CD14-positive monocyte (primary cell): ENCODE measurements around the gene BORCS5. TPM values are rescaled to one million over a fixed set of nuclear protein-coding genes. Genes with fewer than 3 reads are reported as not detected.
A peak's percentile ranks its signal among the peaks of the same experiment; 100 is the strongest.

ENCODE experiments used
- DNase-seq, 3 donors: peaks; one replicate each; pipeline ENCODE4 v3.0.0-alpha.2; 2011 to 2022
- H2AFZ ChIP-seq: 2 replicates; pipeline ENCODE4 v1.6.0; 2012; ENCODE audit warnings: mild to moderate bottlenecking, low read depth, low read length, inconsistent platforms; ENCODE audit not compliant: insufficient read depth, poor library complexity, severe bottlenecking
- H3K27ac ChIP-seq, 2 donors: 1 replicate in 1 of 2; 2 replicates in 1 of 2; pipeline ENCODE4 v1.5.1; 2012 to 2013; ENCODE audit warnings: low read length in 2 of 2, control low read depth in 1 of 2, inconsistent platforms in 1 of 2, low read depth in 1 of 2, mild to moderate bottlenecking in 1 of 2
- H3K27me3 ChIP-seq, 2 donors: one replicate each; pipeline versions ENCODE4 v1.6.0 to v1.6.1; 2011 to 2013; ENCODE audit warnings: low read length in 2 of 2; ENCODE audit not compliant: control insufficient read depth in 2 of 2, insufficient read depth in 2 of 2
- H3K36me3 ChIP-seq, 2 donors: replicated peaks in 1 of 2; 1 replicate in 1 of 2; 2 replicates in 1 of 2; pipeline versions ENCODE4 v1.5.1 to v1.6.1; 2012 to 2013; ENCODE audit warnings: low read length in 2 of 2, control low read depth in 1 of 2, inconsistent platforms in 1 of 2, mild to moderate bottlenecking in 1 of 2; ENCODE audit not compliant: insufficient read depth in 2 of 2, control insufficient read depth in 1 of 2
- H3K4me1 ChIP-seq, 2 donors: 1 replicate in 1 of 2; 2 replicates in 1 of 2; pipeline versions ENCODE4 v1.5.1 to v1.6.1; 2012 to 2013; ENCODE audit warnings: low read length in 2 of 2, control low read depth in 1 of 2, inconsistent platforms in 1 of 2, mild to moderate bottlenecking in 1 of 2, moderate library complexity in 1 of 2; ENCODE audit not compliant: insufficient read depth in 2 of 2, control insufficient read depth in 1 of 2
- H3K4me2 ChIP-seq: replicated peaks from 2 replicates; pipeline ENCODE3; 2012; ENCODE audit warnings: low read length, moderate library complexity, mild to moderate bottlenecking; ENCODE audit not compliant: poor library complexity, severe bottlenecking; ENCODE audit errors: extremely low read depth
- H3K4me3 ChIP-seq, 3 experiments: fragments of 200-600 bp in 1 of 3; sonication (generic) in 1 of 3; replicated peaks in 1 of 3; 1 replicate in 2 of 3; 2 replicates in 1 of 3; pipeline ENCODE4 v1.5.1; 2011 to 2013; ENCODE audit warnings: low read length in 3 of 3, mild to moderate bottlenecking in 3 of 3, control low read depth in 2 of 3, low read depth in 2 of 3, inconsistent platforms in 1 of 3, moderate library complexity in 1 of 3
- H3K79me2 ChIP-seq: 2 replicates; pipeline ENCODE4 v1.6.0; 2012; ENCODE audit warnings: mild to moderate bottlenecking, control low read depth, inconsistent platforms, low read length, moderate library complexity; ENCODE audit not compliant: insufficient read depth
- H3K9ac ChIP-seq: 2 replicates; pipeline ENCODE4 v1.6.0; 2017; ENCODE audit warnings: low read length, mild to moderate bottlenecking; ENCODE audit not compliant: insufficient read depth, poor library complexity, severe bottlenecking
- H3K9me3 ChIP-seq, 2 donors: replicated peaks in 1 of 2; 1 replicate in 1 of 2; 2 replicates in 1 of 2; pipeline versions ENCODE4 v1.5.1 to v1.6.1; 2012 to 2013; ENCODE audit warnings: low read length in 2 of 2, control low read depth in 1 of 2; ENCODE audit not compliant: control insufficient read depth in 1 of 2, insufficient read depth in 1 of 2
- H4K20me1 ChIP-seq: 2 replicates; pipeline ENCODE4 v1.6.0; 2012; ENCODE audit warnings: mild to moderate bottlenecking, low read length, control low read depth, moderate library complexity; ENCODE audit not compliant: insufficient read depth
- H3K27ac Mint-ChIP-seq, 7 donors: one replicate each; pipeline ENCODE4 v1.8.0; 2020; ENCODE audit warnings: mild to moderate bottlenecking in 7 of 7, mixed read lengths in 7 of 7, moderate library complexity in 6 of 7, inconsistent platforms in 2 of 7
- H3K27me3 Mint-ChIP-seq, 3 donors: one replicate each; pipeline ENCODE4 v1.8.0; 2021 to 2022; ENCODE audit warnings: low read depth in 3 of 3, mild to moderate bottlenecking in 3 of 3, mixed read lengths in 3 of 3, moderate library complexity in 3 of 3, inconsistent platforms in 1 of 3
- H3K36me3 Mint-ChIP-seq, 2 donors: one replicate each; pipeline ENCODE4 v1.8.0; 2020; ENCODE audit warnings: mixed read lengths in 2 of 2, inconsistent platforms in 1 of 2, mild to moderate bottlenecking in 1 of 2
- H3K4me1 Mint-ChIP-seq: one replicate; pipeline ENCODE4 v1.8.0; 2020; ENCODE audit warnings: mild to moderate bottlenecking, mixed read lengths
- H3K4me3 Mint-ChIP-seq, 2 donors: one replicate each; pipeline ENCODE4 v1.8.0; 2020; ENCODE audit warnings: mild to moderate bottlenecking in 2 of 2, mixed read lengths in 2 of 2, moderate library complexity in 1 of 2
- H3K9me3 Mint-ChIP-seq, 7 donors: one replicate each; pipeline ENCODE4 v1.8.0; 2020 to 2022; ENCODE audit warnings: mixed read lengths in 7 of 7, mild to moderate bottlenecking in 6 of 7, moderate library complexity in 6 of 7, inconsistent platforms in 2 of 7
- WGBS: methylation state at CpG from one replicate; pipeline ENCODE4 v1.1.5; 2013; ENCODE audit warnings: missing lambda C conversion rate; ENCODE audit not compliant: insufficient coverage; 5-methylcytosine and 5-hydroxymethylcytosine counted together
- intact Hi-C, 2 donors: fragments of 100-400 bp; cut with micrococcal nuclease; formaldehyde crosslinking; loops; one replicate each; pipeline versions ENCODE4 v1.15.0 to v1.15.1; 2023
- polyA plus RNA-seq, 3 donors: library from polyadenylated mRNA; depleted of rRNA in 1 of 3; unstranded in 2 of 3; stranded (reverse) in 1 of 3; fragments of 300-500 nt in 2 of 3; fragments of >200 nt in 1 of 3; fragmentation: Illumina TruSeq in 2 of 3; gene quantifications; 1 replicate in 2 of 3; 2 replicates in 1 of 3; pipeline ENCODE4 v1.2.3, GENCODE V29; 2012 to 2021
- TF ChIP-seq, protein P1 (sequence below): fragments of 200-600 bp; IDR thresholded peaks from one replicate; pipeline ENCODE4 v1.8.0; 2022; ENCODE audit warnings: antibody characterized with exemption, mild to moderate bottlenecking

The BORCS5 gene
- polyA plus RNA-seq, 3 donors, result 8.5 to 15.1 (median 9.6) TPM

GRCh38 chr12:12432364-12432763 lies 75.5 kb downstream of the BORCS5 start:
- Mint-ChIP-seq H3K4me3 (no peak overlapping the region), H3K27ac (no peak overlapping the region), H3K27me3 (no peaks in the 10 kb centered on the region), H3K9me3 (peaks cover 0 to 3% (median 0%) of the 10 kb centered on the region in 7 donors), H3K4me1 (no peaks in the 10 kb centered on the region), H3K36me3 (peaks cover 14 to 21% of the 10 kb centered on the region in 2 donors)
- Histone ChIP-seq H3K4me1 (no peaks in the 10 kb centered on the region), H3K4me2 (no peak overlapping the region), H3K27ac (no peak overlapping the region), H3K9ac (no peak overlapping the region), H3K79me2 (no peaks in the 10 kb centered on the region), H2AFZ (no peak overlapping the region), H3K4me3 (no peak overlapping the region), H3K9me3 (no peaks in the 10 kb centered on the region), H3K27me3 (no peaks in the 10 kb centered on the region), H4K20me1 (no peaks in the 10 kb centered on the region), H3K36me3 (peaks cover 0 to 19% of the 10 kb centered on the region in 2 donors)
- intact Hi-C loops, result no loop called here
- TF ChIP-seq, protein P1, sequence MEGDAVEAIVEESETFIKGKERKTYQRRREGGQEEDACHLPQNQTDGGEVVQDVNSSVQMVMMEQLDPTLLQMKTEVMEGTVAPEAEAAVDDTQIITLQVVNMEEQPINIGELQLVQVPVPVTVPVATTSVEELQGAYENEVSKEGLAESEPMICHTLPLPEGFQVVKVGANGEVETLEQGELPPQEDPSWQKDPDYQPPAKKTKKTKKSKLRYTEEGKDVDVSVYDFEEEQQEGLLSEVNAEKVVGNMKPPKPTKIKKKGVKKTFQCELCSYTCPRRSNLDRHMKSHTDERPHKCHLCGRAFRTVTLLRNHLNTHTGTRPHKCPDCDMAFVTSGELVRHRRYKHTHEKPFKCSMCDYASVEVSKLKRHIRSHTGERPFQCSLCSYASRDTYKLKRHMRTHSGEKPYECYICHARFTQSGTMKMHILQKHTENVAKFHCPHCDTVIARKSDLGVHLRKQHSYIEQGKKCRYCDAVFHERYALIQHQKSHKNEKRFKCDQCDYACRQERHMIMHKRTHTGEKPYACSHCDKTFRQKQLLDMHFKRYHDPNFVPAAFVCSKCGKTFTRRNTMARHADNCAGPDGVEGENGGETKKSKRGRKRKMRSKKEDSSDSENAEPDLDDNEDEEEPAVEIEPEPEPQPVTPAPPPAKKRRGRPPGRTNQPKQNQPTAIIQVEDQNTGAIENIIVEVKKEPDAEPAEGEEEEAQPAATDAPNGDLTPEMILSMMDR, result no peak
- DNase-seq, result no peak

DNA sequence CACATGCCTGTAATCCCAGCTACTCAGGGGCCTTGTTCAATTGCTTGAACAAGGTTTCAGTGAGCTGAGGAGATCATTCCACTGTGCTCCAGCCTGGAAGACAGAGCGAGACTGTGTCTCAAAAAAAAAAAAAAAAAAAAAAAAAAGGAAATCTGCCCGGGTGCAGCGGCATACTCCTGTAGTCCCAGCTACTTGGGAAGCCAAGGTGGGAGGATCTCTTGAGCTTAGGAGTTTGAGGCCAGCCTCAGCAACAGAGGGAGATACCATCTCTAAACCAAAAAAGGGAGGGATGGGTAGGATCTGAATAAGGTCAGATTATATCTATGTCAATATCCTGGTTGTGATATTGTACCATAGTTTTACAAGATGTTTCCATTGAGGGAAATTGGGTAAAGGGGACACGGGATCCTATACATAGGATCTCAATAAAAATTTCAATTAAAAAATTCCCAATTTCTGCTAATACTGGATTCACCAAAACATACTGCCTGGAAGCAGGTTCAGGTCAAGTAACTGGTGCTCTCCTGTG lies 76.4 kb downstream of the BORCS5 start:
- peaks cover 0 to 3% (median 0%) of the 10 kb centered on the region in 7 donors for H3K9me3 Mint-ChIP-seq
- TF ChIP-seq, protein P1, result no peak
- no peaks in the 10 kb centered on the region for H3K27me3 ChIP-seq
- no peak overlapping the region for H2AFZ ChIP-seq
- H3K4me3 ChIP-seq, result no peak overlapping the region
- peaks cover 20 to 22% of the 10 kb centered on the region in 2 donors for H3K36me3 Mint-ChIP-seq
- H3K9ac ChIP-seq, result no peak overlapping the region
- no CpG with 5 or more reads among the region's 4 CpGs for WGBS
- no peak overlapping the region for H3K4me3 Mint-ChIP-seq
- no peaks in the 10 kb centered on the region for H3K27me3 Mint-ChIP-seq
- no peaks in the 10 kb centered on the region for H4K20me1 ChIP-seq
- H3K4me2 ChIP-seq, result no peak overlapping the region
- H3K27ac Mint-ChIP-seq, result peak overlapping the region in 1 of 7 donors; percentile 80
- intact Hi-C loops, result no loop called here
- no peak overlapping the region for H3K27ac ChIP-seq
- H3K9me3 ChIP-seq, result no peaks in the 10 kb centered on the region
- DNase-seq, result no peak
- H3K79me2 ChIP-seq, result no peaks in the 10 kb centered on the region
- no peaks in the 10 kb centered on the region for H3K4me1 Mint-ChIP-seq
- no peaks in the 10 kb centered on the region for H3K4me1 ChIP-seq
- H3K36me3 ChIP-seq, result peaks cover 0 to 19% of the 10 kb centered on the region in 2 donors
